ENCODE data around the gene NUP43. TPM values are rescaled to one million over a fixed set of nuclear protein-coding genes. Genes with fewer than 3 reads are reported as not detected.

Gene NUP43
- total and polyA plus RNA-seq, 2 of the 13 experiments (the other 11 are each of a cell fraction or from before 2014, with no cell fraction given): 38.9 to 85.1 TPM

DNA sequence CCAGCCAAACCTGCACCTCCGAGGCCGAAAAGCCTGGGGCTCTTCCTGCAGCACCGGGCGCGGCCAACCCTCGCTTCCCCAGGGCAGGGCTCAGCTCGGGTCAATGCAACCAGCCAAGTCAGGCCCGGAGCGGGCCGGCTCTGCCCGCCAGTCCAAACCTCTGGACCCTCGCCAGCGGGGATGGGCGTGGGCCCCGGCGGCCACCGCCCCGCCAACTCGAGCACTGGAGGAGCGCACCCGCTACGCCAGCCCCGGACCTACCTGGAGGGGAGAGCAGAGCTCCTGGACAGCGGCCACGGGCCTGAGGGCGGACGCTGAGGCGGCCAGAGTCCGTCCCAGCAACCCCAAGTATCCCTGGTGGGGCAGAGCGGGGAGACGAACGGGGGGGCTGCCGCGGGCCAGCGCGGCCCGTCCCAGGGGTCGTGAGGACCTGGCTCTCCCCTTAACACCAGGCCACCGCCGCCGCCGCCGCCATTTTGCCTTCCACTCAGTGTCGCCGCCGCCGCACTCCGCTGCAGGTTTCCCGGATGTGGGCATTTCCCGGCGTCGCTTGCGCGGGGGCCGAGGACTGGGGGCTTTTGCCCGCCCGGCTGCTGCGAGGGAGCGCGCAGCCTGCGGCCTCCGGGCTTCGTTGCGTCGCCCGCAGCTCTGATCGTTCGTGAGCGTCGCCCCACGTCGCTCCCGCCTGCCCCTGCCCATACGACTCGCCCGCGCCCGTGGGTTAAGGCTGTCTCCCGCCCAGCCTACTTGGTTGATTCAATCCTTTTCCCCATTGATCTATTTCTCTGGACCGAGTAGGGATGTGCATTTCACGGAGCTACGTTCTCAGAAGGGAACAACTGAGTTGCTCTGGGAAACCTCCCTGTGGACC, 28.5 kb downstream of the NUP43 start, which contains the start of gene LATS1 (continued):
- TF ChIP-seq, protein P1, sequence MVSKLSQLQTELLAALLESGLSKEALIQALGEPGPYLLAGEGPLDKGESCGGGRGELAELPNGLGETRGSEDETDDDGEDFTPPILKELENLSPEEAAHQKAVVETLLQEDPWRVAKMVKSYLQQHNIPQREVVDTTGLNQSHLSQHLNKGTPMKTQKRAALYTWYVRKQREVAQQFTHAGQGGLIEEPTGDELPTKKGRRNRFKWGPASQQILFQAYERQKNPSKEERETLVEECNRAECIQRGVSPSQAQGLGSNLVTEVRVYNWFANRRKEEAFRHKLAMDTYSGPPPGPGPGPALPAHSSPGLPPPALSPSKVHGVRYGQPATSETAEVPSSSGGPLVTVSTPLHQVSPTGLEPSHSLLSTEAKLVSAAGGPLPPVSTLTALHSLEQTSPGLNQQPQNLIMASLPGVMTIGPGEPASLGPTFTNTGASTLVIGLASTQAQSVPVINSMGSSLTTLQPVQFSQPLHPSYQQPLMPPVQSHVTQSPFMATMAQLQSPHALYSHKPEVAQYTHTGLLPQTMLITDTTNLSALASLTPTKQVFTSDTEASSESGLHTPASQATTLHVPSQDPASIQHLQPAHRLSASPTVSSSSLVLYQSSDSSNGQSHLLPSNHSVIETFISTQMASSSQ (IDR thresholded peaks at IDR 0.05; ENCODE audit: low read depth): no peak
- TF ChIP-seq, protein P1 (CRISPR knock-in tag; IDR thresholded peaks at IDR 0.05; ENCODE audit: borderline replicate concordance): peak; percentile 85
- TF ChIP-seq ZFAT (CRISPR knock-in tag; conservative IDR thresholded peaks at IDR 0.05) (peak; percentile 48; the same call in 1 of the 2 replicates), ZBTB1 (CRISPR knock-in tag; IDR thresholded peaks at IDR 0.05; ENCODE audit: borderline replicate concordance) (no peak), CREM (IDR thresholded peaks at IDR 0.05) (no peak; the same call in 1 of the 2 replicates), CREM (CRISPR knock-in tag; IDR thresholded peaks at IDR 0.05) (no peak; the same call in 1 of the 2 replicates), ZNF777 (CRISPR knock-in tag; IDR thresholded peaks at IDR 0.05) (peak; percentile 19; the same call in 1 of the 2 replicates), SSRP1 (CRISPR knock-in tag; IDR thresholded peaks at IDR 0.05) (no peak), ZNF362 (CRISPR knock-in tag; IDR thresholded peaks at IDR 0.05; ENCODE audit: borderline replicate concordance) (peak; percentile 54; the same call in 1 of the 2 replicates), HMG20A (CRISPR knock-in tag; IDR thresholded peaks at IDR 0.05; ENCODE audit: borderline replicate concordance) (peak; percentile 16; the same call in 1 of the 2 replicates), REL (CRISPR knock-in tag; conservative IDR thresholded peaks at IDR 0.05) (peak; percentile 95), ZSCAN9 (CRISPR knock-in tag; IDR thresholded peaks at IDR 0.05; ENCODE audit: borderline replicate concordance) (peak; percentile 92), MIXL1 (CRISPR knock-in tag; IDR thresholded peaks at IDR 0.05) (peak; percentile 65), CBX2 (IDR thresholded peaks at IDR 0.05; ENCODE audit: low read depth, low read length) (no peak), CBX2 (CRISPR knock-in tag; IDR thresholded peaks at IDR 0.05; ENCODE audit: low read depth) (no peak; the same call in 1 of the 2 replicates), PCBP1 (IDR thresholded peaks at IDR 0.05; ENCODE audit: borderline replicate concordance, low read depth, low read length) (peak; percentile 68; the same call in 1 of the 2 replicates), SAP130 (CRISPR knock-in tag; IDR thresholded peaks at IDR 0.05; ENCODE audit: low read depth) (peak; percentile 85), ZNF703 (CRISPR knock-in tag; IDR thresholded peaks at IDR 0.05; ENCODE audit: borderline replicate concordance) (peak; percentile 92)
- TF ChIP-seq, protein P2, sequence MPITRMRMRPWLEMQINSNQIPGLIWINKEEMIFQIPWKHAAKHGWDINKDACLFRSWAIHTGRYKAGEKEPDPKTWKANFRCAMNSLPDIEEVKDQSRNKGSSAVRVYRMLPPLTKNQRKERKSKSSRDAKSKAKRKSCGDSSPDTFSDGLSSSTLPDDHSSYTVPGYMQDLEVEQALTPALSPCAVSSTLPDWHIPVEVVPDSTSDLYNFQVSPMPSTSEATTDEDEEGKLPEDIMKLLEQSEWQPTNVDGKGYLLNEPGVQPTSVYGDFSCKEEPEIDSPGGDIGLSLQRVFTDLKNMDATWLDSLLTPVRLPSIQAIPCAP (CRISPR knock-in tag; IDR thresholded peaks at IDR 0.05; ENCODE audit: low read depth): peak; percentile 94
- TF ChIP-seq, protein P3, sequence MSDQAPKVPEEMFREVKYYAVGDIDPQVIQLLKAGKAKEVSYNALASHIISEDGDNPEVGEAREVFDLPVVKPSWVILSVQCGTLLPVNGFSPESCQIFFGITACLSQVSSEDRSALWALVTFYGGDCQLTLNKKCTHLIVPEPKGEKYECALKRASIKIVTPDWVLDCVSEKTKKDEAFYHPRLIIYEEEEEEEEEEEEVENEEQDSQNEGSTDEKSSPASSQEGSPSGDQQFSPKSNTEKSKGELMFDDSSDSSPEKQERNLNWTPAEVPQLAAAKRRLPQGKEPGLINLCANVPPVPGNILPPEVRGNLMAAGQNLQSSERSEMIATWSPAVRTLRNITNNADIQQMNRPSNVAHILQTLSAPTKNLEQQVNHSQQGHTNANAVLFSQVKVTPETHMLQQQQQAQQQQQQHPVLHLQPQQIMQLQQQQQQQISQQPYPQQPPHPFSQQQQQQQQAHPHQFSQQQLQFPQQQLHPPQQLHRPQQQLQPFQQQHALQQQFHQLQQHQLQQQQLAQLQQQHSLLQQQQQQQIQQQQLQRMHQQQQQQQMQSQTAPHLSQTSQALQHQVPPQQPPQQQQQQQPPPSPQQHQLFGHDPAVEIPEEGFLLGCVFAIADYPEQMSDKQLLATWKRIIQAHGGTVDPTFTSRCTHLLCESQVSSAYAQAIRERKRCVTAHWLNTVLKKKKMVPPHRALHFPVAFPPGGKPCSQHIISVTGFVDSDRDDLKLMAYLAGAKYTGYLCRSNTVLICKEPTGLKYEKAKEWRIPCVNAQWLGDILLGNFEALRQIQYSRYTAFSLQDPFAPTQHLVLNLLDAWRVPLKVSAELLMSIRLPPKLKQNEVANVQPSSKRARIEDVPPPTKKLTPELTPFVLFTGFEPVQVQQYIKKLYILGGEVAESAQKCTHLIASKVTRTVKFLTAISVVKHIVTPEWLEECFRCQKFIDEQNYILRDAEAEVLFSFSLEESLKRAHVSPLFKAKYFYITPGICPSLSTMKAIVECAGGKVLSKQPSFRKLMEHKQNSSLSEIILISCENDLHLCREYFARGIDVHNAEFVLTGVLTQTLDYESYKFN (CRISPR knock-in tag; conservative IDR thresholded peaks at IDR 0.05): peak; percentile 74

Measured in HepG2 (cell line).